Thoracic aorta (tissue), 2 donors: ENCODE measurements around the gene STAMBPL1. TPM values are rescaled to one million over a fixed set of nuclear protein-coding genes. Genes with fewer than 3 reads are reported as not detected.
A peak's percentile ranks its signal among the peaks of the same experiment; 100 is the strongest.

Source experiments
- ATAC-seq: fragments of 150-250 bp; one replicate; pipeline ENCODE4 v1.8.0; 2017; ENCODE audit warnings: low read depth; ENCODE audit not compliant: insufficient number of reproducible peaks, low FRiP score
- DNase-seq: peaks from one replicate; pipeline ENCODE4 v3.0.0-alpha.2; 2020; ENCODE audit warnings: low spot score
- H3K27ac ChIP-seq, 2 donors: fragments of 200-600 bp; sonication (generic); 1 replicate in 1 of 2; 2 replicates in 1 of 2; pipeline ENCODE4 v1.5.1; 2016; ENCODE audit warnings: mild to moderate bottlenecking in 2 of 2, moderate library complexity in 2 of 2
- H3K27me3 ChIP-seq: fragments of 200-600 bp; sonication (generic); replicated peaks from 2 replicates; pipeline ENCODE4 v1.6.0; 2016; ENCODE audit warnings: mild to moderate bottlenecking; ENCODE audit not compliant: insufficient read depth
- H3K36me3 ChIP-seq: fragments of 200-600 bp; sonication (generic); one replicate; pipeline ENCODE4 v1.5.1; 2016
- H3K4me1 ChIP-seq, 2 donors: fragments of 200-600 bp; sonication (generic); 1 replicate in 1 of 2; 2 replicates in 1 of 2; pipeline versions ENCODE4 v1.5.1 to v1.6.0; 2016; ENCODE audit warnings: low read depth in 2 of 2, mild to moderate bottlenecking in 1 of 2; ENCODE audit not compliant: control insufficient read depth in 1 of 2
- H3K4me3 ChIP-seq: fragments of 200-600 bp; sonication (generic); 2 replicates; pipeline ENCODE4 v1.5.1; 2016; ENCODE audit warnings: mild to moderate bottlenecking
- H3K9me3 ChIP-seq: fragments of 200-600 bp; sonication (generic); 2 replicates; pipeline ENCODE4 v1.5.1; 2016
- total RNA-seq, 2 donors: library from RNA; depleted of rRNA; stranded (reverse); fragments of >200 nt; gene quantifications; one replicate each; pipeline versions ENCODE4 v1.1.0 to v1.2.3, GENCODE V29; 2016
- TF ChIP-seq, protein P1 (sequence below): fragments of 200-600 bp; sonication (generic); IDR thresholded peaks from one replicate; pipeline ENCODE4 v1.5.1; 2019; ENCODE audit warnings: antibody characterized with exemption

Gene STAMBPL1
- total RNA-seq, 2 donors from 2014 or later, result 2.2 to 10.0 TPM

DNA sequence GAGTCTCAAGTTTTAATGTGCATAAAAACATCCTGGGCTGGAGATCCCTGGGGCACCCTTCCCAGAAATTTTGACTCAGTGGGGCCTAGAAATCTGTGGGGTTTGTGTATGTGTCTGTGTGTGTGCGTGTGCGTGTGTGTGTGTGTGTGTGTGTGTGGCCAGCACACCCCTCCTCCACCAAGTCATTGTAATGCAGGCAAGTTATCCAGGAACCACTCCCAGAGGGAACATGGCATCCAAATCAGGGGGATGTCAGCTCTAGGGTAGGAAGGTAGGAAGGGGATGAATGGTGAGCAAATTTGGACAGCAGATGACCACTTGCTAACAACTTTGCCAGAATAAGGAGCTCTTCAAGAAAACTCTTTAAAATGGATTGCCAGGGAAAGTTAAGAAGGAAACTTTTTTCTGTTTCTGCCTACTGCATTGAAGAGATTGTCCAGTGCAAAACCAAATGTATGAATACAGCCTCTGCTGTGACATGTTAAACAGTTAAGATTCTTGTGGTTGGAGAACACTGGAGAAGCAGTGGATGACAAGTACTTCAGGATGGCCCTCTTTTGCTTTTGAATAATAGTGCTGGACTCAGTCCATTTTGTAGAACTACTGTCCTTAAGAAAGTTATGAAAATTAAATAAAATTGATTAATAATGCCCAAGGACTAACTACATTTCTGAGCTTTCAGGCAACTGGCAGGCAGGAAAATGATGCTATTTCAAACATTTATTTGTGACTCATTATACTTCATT is 12.3 kb downstream of the STAMBPL1 start:
- TF ChIP-seq, protein P1, sequence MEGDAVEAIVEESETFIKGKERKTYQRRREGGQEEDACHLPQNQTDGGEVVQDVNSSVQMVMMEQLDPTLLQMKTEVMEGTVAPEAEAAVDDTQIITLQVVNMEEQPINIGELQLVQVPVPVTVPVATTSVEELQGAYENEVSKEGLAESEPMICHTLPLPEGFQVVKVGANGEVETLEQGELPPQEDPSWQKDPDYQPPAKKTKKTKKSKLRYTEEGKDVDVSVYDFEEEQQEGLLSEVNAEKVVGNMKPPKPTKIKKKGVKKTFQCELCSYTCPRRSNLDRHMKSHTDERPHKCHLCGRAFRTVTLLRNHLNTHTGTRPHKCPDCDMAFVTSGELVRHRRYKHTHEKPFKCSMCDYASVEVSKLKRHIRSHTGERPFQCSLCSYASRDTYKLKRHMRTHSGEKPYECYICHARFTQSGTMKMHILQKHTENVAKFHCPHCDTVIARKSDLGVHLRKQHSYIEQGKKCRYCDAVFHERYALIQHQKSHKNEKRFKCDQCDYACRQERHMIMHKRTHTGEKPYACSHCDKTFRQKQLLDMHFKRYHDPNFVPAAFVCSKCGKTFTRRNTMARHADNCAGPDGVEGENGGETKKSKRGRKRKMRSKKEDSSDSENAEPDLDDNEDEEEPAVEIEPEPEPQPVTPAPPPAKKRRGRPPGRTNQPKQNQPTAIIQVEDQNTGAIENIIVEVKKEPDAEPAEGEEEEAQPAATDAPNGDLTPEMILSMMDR, result no peak
- Histone ChIP-seq H3K4me1 (no peaks in the 10 kb centered on the region), H3K27ac (no peak overlapping the region), H3K27me3 (no peaks in the 10 kb centered on the region), H3K9me3 (no peaks in the 10 kb centered on the region), H3K36me3 (no peaks in the 10 kb centered on the region), H3K4me3 (no peak overlapping the region)
- ATAC-seq (no peak), DNase-seq (no peak)

GRCh38 chr10:88893611-88894010 is 13.6 kb downstream of the STAMBPL1 start:
- Histone ChIP-seq H3K36me3 (no peaks in the 10 kb centered on the region), H3K9me3 (no peaks in the 10 kb centered on the region), H3K4me1 (no peaks in the 10 kb centered on the region), H3K4me3 (no peak overlapping the region), H3K27ac (no peak overlapping the region), H3K27me3 (no peaks in the 10 kb centered on the region)
- TF ChIP-seq, protein P1, result no peak
- no peak for DNase-seq
- ATAC-seq, result no peak

- Histone ChIP-seq H3K36me3 (no peaks in the 10 kb centered on the region), H3K27me3 (no peaks in the 10 kb centered on the region), H3K27ac (no peak overlapping the region), H3K9me3 (no peaks in the 10 kb centered on the region), H3K4me1 (no peaks in the 10 kb centered on the region), H3K4me3 (no peak overlapping the region)
- TF ChIP-seq, protein P1, result no peak
- ATAC-seq (no peak), DNase-seq (no peak)
These were observed 15.2 kb downstream of the STAMBPL1 start for GRCh38 chr10:88895250-88895649.

GRCh38 chr10:88896372-88896993 is 16.4 kb downstream of the STAMBPL1 start:
- no peak overlapping the region for H3K4me3 ChIP-seq
- no peaks in the 10 kb centered on the region for H3K27me3 ChIP-seq
- H3K27ac ChIP-seq, result no peak overlapping the region
- H3K4me1 ChIP-seq, result no peaks in the 10 kb centered on the region
- DNase-seq (no peak), ATAC-seq (peak; percentile 36)
- H3K36me3 ChIP-seq, result no peaks in the 10 kb centered on the region
- TF ChIP-seq, protein P1, result no peak
- no peaks in the 10 kb centered on the region for H3K9me3 ChIP-seq

GRCh38 chr10:88896994-88897853 is 17.2 kb downstream of the STAMBPL1 start:
- TF ChIP-seq, protein P1, result no peak
- DNase-seq (no peak), ATAC-seq (no peak)
- no peaks in the 10 kb centered on the region for H3K27me3 ChIP-seq
- H3K4me1 ChIP-seq, result no peaks in the 10 kb centered on the region
- no peaks in the 10 kb centered on the region for H3K9me3 ChIP-seq
- no peak overlapping the region for H3K4me3 ChIP-seq
- no peak overlapping the region for H3K27ac ChIP-seq
- no peaks in the 10 kb centered on the region for H3K36me3 ChIP-seq
